ENCODE measurements around the gene RNF212. TPM values are rescaled to one million over a fixed set of nuclear protein-coding genes. Genes with fewer than 3 reads are reported as not detected.
A peak's percentile ranks its signal among the peaks of the same experiment; 100 is the strongest.

The RNF212 gene
- total and polyA plus RNA-seq, 7 experiments from 2014 or later: 1.8 to 6.7 (median 3.1) TPM

- peaks cover 0 to 11% (median 4%) of the 10 kb centered on the region in 5 donors for H3K36me3 Mint-ChIP-seq
- H3K4me1 Mint-ChIP-seq: peaks cover 0 to 11% (median 8%) of the 10 kb centered on the region in 7 donors
- peak overlapping the region in 1 of 9 donors; percentile 28 for H3K27ac Mint-ChIP-seq
- no peaks in the 10 kb centered on the region for H3K9me3 Mint-ChIP-seq
- Histone ChIP-seq H3K4me1 (ENCODE audit: control insufficient read depth in 2 of 2, insufficient read depth in 2 of 2, low read length in 2 of 2) (no peaks in the 10 kb centered on the region), H3K27ac (ENCODE audit: low read depth, low read length) (no peak overlapping the region), H3K4me3 (ENCODE audit: low read length) (no peak overlapping the region), H3K36me3 (ENCODE audit: control insufficient read depth in 2 of 3, insufficient read depth in 3 of 3, low read length in 3 of 3) (peaks cover 0 to 28% (median 0%) of the 10 kb centered on the region in 3 experiments), H3K9me3 (ENCODE audit: control insufficient read depth in 2 of 3, low read length in 3 of 3) (no peaks in the 10 kb centered on the region), H3K27me3 (ENCODE audit: control insufficient read depth in 2 of 2, insufficient read depth in 2 of 2, low read length in 2 of 2) (no peaks in the 10 kb centered on the region)
- intact Hi-C loops (cut with micrococcal nuclease): no loop called here
- ATAC-seq (no peak), DNase-seq (no peak)
- ChIA-PET POLR2A (no interaction called here), CTCF (no interaction called here)
- H3K27me3 Mint-ChIP-seq: no peaks in the 10 kb centered on the region
- H3K4me3 Mint-ChIP-seq: no peak overlapping the region
Observed at GRCh38 chr4:1023895-1024740, 89.2 kb downstream of the RNF212 start.

GRCh38 chr4:1023075-1023640 lies 90.2 kb downstream of the RNF212 start:
- no peak overlapping the region for H3K4me3 ChIP-seq (ENCODE audit: low read length)
- H3K4me1 ChIP-seq (ENCODE audit: control insufficient read depth in 2 of 2, insufficient read depth in 2 of 2, low read length in 2 of 2): no peaks in the 10 kb centered on the region
- no peaks in the 10 kb centered on the region for H3K9me3 ChIP-seq (ENCODE audit: control insufficient read depth in 2 of 3, low read length in 3 of 3)
- no peak for DNase-seq
- ChIA-PET CTCF (no interaction called here), POLR2A (no interaction called here)
- peaks cover 0 to 11% (median 4%) of the 10 kb centered on the region in 5 donors for H3K36me3 Mint-ChIP-seq
- no peak overlapping the region for H3K4me3 Mint-ChIP-seq
- no peak overlapping the region for H3K27ac Mint-ChIP-seq
- H3K36me3 ChIP-seq (ENCODE audit: control insufficient read depth in 2 of 3, insufficient read depth in 3 of 3, low read length in 3 of 3): peaks cover 0 to 28% (median 0%) of the 10 kb centered on the region in 3 experiments
- no peak for ATAC-seq
- H3K9me3 Mint-ChIP-seq: no peaks in the 10 kb centered on the region
- no peaks in the 10 kb centered on the region for H3K27me3 Mint-ChIP-seq
- no peak overlapping the region for H3K27ac ChIP-seq (ENCODE audit: low read depth, low read length)
- no peaks in the 10 kb centered on the region for H3K27me3 ChIP-seq (ENCODE audit: control insufficient read depth in 2 of 2, insufficient read depth in 2 of 2, low read length in 2 of 2)
- H3K4me1 Mint-ChIP-seq: peaks cover 0 to 11% (median 8%) of the 10 kb centered on the region in 7 donors
- intact Hi-C loops (cut with micrococcal nuclease): no loop called here

GRCh38 chr4:1022739-1023066 lies 90.7 kb downstream of the RNF212 start:
- ATAC-seq (no peak), DNase-seq (no peak)
- no peak overlapping the region for H3K27ac ChIP-seq (ENCODE audit: low read depth, low read length)
- Mint-ChIP-seq H3K27ac (no peak overlapping the region), H3K27me3 (no peaks in the 10 kb centered on the region), H3K9me3 (no peaks in the 10 kb centered on the region), H3K4me3 (no peak overlapping the region), H3K36me3 (peaks cover 0 to 11% (median 4%) of the 10 kb centered on the region in 5 donors), H3K4me1 (peaks cover 0 to 11% (median 9%) of the 10 kb centered on the region in 7 donors)
- ChIA-PET POLR2A (no interaction called here), CTCF (no interaction called here)
- peaks cover 0 to 28% (median 0%) of the 10 kb centered on the region in 3 experiments for H3K36me3 ChIP-seq (ENCODE audit: control insufficient read depth in 2 of 3, insufficient read depth in 3 of 3, low read length in 3 of 3)
- H3K9me3 ChIP-seq (ENCODE audit: control insufficient read depth in 2 of 3, low read length in 3 of 3): no peaks in the 10 kb centered on the region
- intact Hi-C loops (cut with micrococcal nuclease): no loop called here
- no peak overlapping the region for H3K4me3 ChIP-seq (ENCODE audit: low read length)
- no peaks in the 10 kb centered on the region for H3K4me1 ChIP-seq (ENCODE audit: control insufficient read depth in 2 of 2, insufficient read depth in 2 of 2, low read length in 2 of 2)
- H3K27me3 ChIP-seq (ENCODE audit: control insufficient read depth in 2 of 2, insufficient read depth in 2 of 2, low read length in 2 of 2): no peaks in the 10 kb centered on the region

GRCh38 chr4:1022051-1022738 lies 91.2 kb downstream of the RNF212 start:
- no peaks in the 10 kb centered on the region for H3K27me3 ChIP-seq (ENCODE audit: control insufficient read depth in 2 of 2, insufficient read depth in 2 of 2, low read length in 2 of 2)
- H3K27me3 Mint-ChIP-seq: no peaks in the 10 kb centered on the region
- H3K9me3 ChIP-seq (ENCODE audit: control insufficient read depth in 2 of 3, low read length in 3 of 3): no peaks in the 10 kb centered on the region
- no peak overlapping the region for H3K27ac ChIP-seq (ENCODE audit: low read depth, low read length)
- no peak overlapping the region for H3K27ac Mint-ChIP-seq
- H3K4me3 Mint-ChIP-seq: no peak overlapping the region
- peaks cover 0 to 11% (median 9%) of the 10 kb centered on the region in 7 donors for H3K4me1 Mint-ChIP-seq
- intact Hi-C loops (cut with micrococcal nuclease): no loop called here
- DNase-seq (no peak), ATAC-seq (no peak)
- ChIA-PET CTCF (no interaction called here), POLR2A (no interaction called here)
- H3K4me3 ChIP-seq (ENCODE audit: low read length): no peak overlapping the region
- peaks cover 0 to 28% (median 0%) of the 10 kb centered on the region in 3 experiments for H3K36me3 ChIP-seq (ENCODE audit: control insufficient read depth in 2 of 3, insufficient read depth in 3 of 3, low read length in 3 of 3)
- no peaks in the 10 kb centered on the region for H3K4me1 ChIP-seq (ENCODE audit: control insufficient read depth in 2 of 2, insufficient read depth in 2 of 2, low read length in 2 of 2)
- peaks cover 0 to 11% (median 4%) of the 10 kb centered on the region in 5 donors for H3K36me3 Mint-ChIP-seq
- H3K9me3 Mint-ChIP-seq: no peaks in the 10 kb centered on the region

Other genes with a start within 250 kb of the RNF212 start
- 100 to 1,000 TPM; 167 to 206 (median 174) TPM for gene GAK, start 181.2 kb downstream of the RNF212 start, total RNA-seq
- gene GAK, start 181.2 kb downstream of the RNF212 start, polyA plus RNA-seq: 10 to 100 TPM; 34.0 to 96.2 TPM
- 10 to 100 TPM; 28.9 to 69.9 (median 64.9) TPM for gene TMEM175, start 181.1 kb downstream of the RNF212 start, total RNA-seq
- gene TMEM175, start 181.1 kb downstream of the RNF212 start, polyA plus RNA-seq: 10 to 100 TPM; 14.9 to 24.0 TPM
- gene DGKQ, start 140.0 kb downstream of the RNF212 start, total RNA-seq: 10 to 100 TPM; 14.9 to 28.0 (median 22.7) TPM
- gene DGKQ, start 140.0 kb downstream of the RNF212 start, polyA plus RNA-seq: 1 to 10 TPM; 1.5 to 7.9 TPM
- gene IDUA, start 126.5 kb downstream of the RNF212 start, total RNA-seq: 10 to 100 TPM; 42.3 to 72.4 (median 65.8) TPM
- 10 to 100 TPM in 1 of 2 donors, 1 to 10 TPM in 1; 8.3 to 18.1 TPM for gene IDUA, start 126.5 kb downstream of the RNF212 start, polyA plus RNA-seq
- 1 to 10 TPM in 1 of 5 experiments, under 1 TPM in 2, not detected in 2; 0.16 to 1.1 (median 0.46) TPM for gene SLC26A1, start 120.2 kb downstream of the RNF212 start, total RNA-seq
- 1 to 10 TPM; 2.0 to 2.3 TPM for gene SLC26A1, start 120.2 kb downstream of the RNF212 start, polyA plus RNA-seq
- gene FGFRL1, start 101.9 kb downstream of the RNF212 start, total RNA-seq: 10 to 100 TPM; 10.6 to 28.1 (median 22.0) TPM
- gene FGFRL1, start 101.9 kb downstream of the RNF212 start, polyA plus RNA-seq: 1 to 10 TPM in 1 of 2 donors, under 1 TPM in 1; 0.45 to 1.7 TPM
- gene SPON2, start 59.0 kb upstream of the RNF212 start, total RNA-seq: 10 to 100 TPM in 3 of 5 experiments, 1 to 10 TPM in 2; 5.7 to 79.1 (median 16.0) TPM
- gene SPON2, start 59.0 kb upstream of the RNF212 start, polyA plus RNA-seq: 1 to 10 TPM; 2.8 to 3.8 TPM
- 100 to 1,000 TPM; 177 to 233 (median 200) TPM for gene CTBP1, start 135.6 kb upstream of the RNF212 start, total RNA-seq
- 10 to 100 TPM; 57.2 to 79.2 TPM for gene CTBP1, start 135.6 kb upstream of the RNF212 start, polyA plus RNA-seq
- gene MAEA, start 176.3 kb upstream of the RNF212 start, total RNA-seq: 10 to 100 TPM; 56.2 to 92.2 (median 79.4) TPM
- gene MAEA, start 176.3 kb upstream of the RNF212 start, polyA plus RNA-seq: 10 to 100 TPM; 45.3 to 88.5 TPM
- gene UVSSA, start 233.6 kb upstream of the RNF212 start, total RNA-seq: 10 to 100 TPM; 29.5 to 44.1 (median 39.7) TPM
- 1 to 10 TPM; 3.2 to 9.1 TPM for gene UVSSA, start 233.6 kb upstream of the RNF212 start, polyA plus RNA-seq

Data from naive thymus-derived CD4-positive, alpha-beta T cell (primary cell).